GM12801 (cell line): ENCODE results near the gene ANXA4.

ENCODE experiments used
- CTCF ChIP-seq: IDR thresholded peaks from one replicate; pipeline ENCODE4 v1.5.1; 2011; ENCODE audit warnings: control low read depth; ENCODE audit not compliant: insufficient read length; ENCODE audit errors: extremely low read depth

ANXA4 gene

GRCh38 chr2:69811591-69811990 is 69.7 kb downstream of the ANXA4 start:
- TF ChIP-seq CTCF: no peak

- no peak for TF ChIP-seq CTCF
Measured at GRCh38 chr2:69815717-69816116, 73.8 kb downstream of the ANXA4 start.

- TF ChIP-seq CTCF: no peak
Measured at GRCh38 chr2:69816923-69817542, 75.1 kb downstream of the ANXA4 start.

- no peak for TF ChIP-seq CTCF
Measured at GRCh38 chr2:69817729-69818501, 76.0 kb downstream of the ANXA4 start.

- no peak for TF ChIP-seq CTCF
Measured at GRCh38 chr2:69827796-69828540, 86.0 kb downstream of the ANXA4 start.

GRCh38 chr2:69828938-69829255 is 87.0 kb downstream of the ANXA4 start:
- TF ChIP-seq CTCF: no peak

- no peak for TF ChIP-seq CTCF
Measured at GRCh38 chr2:69829256-69830044, 87.5 kb downstream of the ANXA4 start, which contains the start of gene GMCL1. TSS of gene GMCL1 (plus strand) at chr2:69829660. CDS start at chr2:69829893, 233 bp downstream.
